HCT116 (cell line): ENCODE data around the gene FAP. TPM values are rescaled to one million over a fixed set of nuclear protein-coding genes. Genes with fewer than 3 reads are reported as not detected.

Experiments
- ATAC-seq: fragments of 200-7000 bp; cut with Tn5 transposase; 2 replicates; pipeline ENCODE4 v1.9.1; 2020; ENCODE audit warnings: mild to moderate bottlenecking, moderate library complexity
- BruUV-seq: library from RNA; stranded (reverse); fragments of 400-500 nt; replicated peaks from 2 replicates; lab custom pipeline; 2021; lab: Mats Ljungman, UMichigan
- CTCF ChIA-PET: fragments of 300-600 bp; sonication (Branson Sonifier 250); formaldehyde crosslinking; loops from one replicate; lab custom pipeline; 2021; ENCODE audit warnings: antibody characterized with exemption; lab: Charles Lee
- POLR2A ChIA-PET: fragments of 300-600, 350-600 bp; sonication (Branson Sonifier 250); formaldehyde crosslinking; loops from one replicate; lab custom pipeline; 2021; ENCODE audit warnings: antibody characterized with exemption; lab: Charles Lee
- RAD21 ChIA-PET, 2 experiments: fragments of 300-600 bp; sonication (Branson Sonifier 250); formaldehyde crosslinking; loops; one replicate each; lab custom pipeline; 2023; ENCODE audit warnings: low total read pairs in 2 of 2; ENCODE audit not compliant: uncharacterized antibody in 2 of 2, unreplicated experiment in 2 of 2, low non-redundant PET in 1 of 2; lab: Charles Lee
- DNase-seq: peaks from one replicate; pipeline ENCODE4 v3.0.0-alpha.2; 2010; ENCODE audit warnings: low read depth, low spot score
- H2AFZ ChIP-seq: fragments of 200-600 bp; shearing (Covaris generic), sonication (generic); 2 replicates; pipeline ENCODE4 v1.6.1; 2017; ENCODE audit warnings: low read depth, mixed run types, mixed read lengths, antibody characterized with exemption, low read length; ENCODE audit not compliant: poor library complexity, severe bottlenecking
- H3K27ac ChIP-seq: 2 replicates; pipeline ENCODE4 v1.5.1; 2012; ENCODE audit warnings: low read depth, low read length
- H3K27me3 ChIP-seq: fragments of 200-600 bp; sonication (generic); 2 replicates; pipeline ENCODE4 v1.6.1; 2016; ENCODE audit warnings: mixed run types, low read length, mixed read lengths; ENCODE audit not compliant: insufficient read depth
- H3K36me3 ChIP-seq, 2 experiments: fragments of 200-500 bp in 1 of 2; fragments of 200-600 bp in 1 of 2; sonication (Bioruptor generic) in 1 of 2; sonication (generic) in 1 of 2; 2 replicates each; pipeline versions ENCODE4 v1.5.1 to v1.6.1; 2014 to 2016; ENCODE audit warnings: low read length in 2 of 2, inconsistent platforms in 1 of 2, mixed read lengths in 1 of 2, mixed run types in 1 of 2; ENCODE audit not compliant: insufficient read depth in 2 of 2, control insufficient read depth in 1 of 2
- H3K4me1 ChIP-seq, 2 experiments: fragments of 200-600 bp in 1 of 2; sonication (generic) in 1 of 2; 2 replicates each; pipeline versions ENCODE4 v1.5.1 to v1.6.1; 2012 to 2017; ENCODE audit warnings: low read length in 2 of 2, inconsistent platforms in 1 of 2, mild to moderate bottlenecking in 1 of 2, mixed read lengths in 1 of 2, mixed run types in 1 of 2, moderate library complexity in 1 of 2; ENCODE audit not compliant: insufficient read depth in 2 of 2, control insufficient read depth in 1 of 2
- H3K4me2 ChIP-seq: fragments of 200-600 bp; sonication (generic); 2 replicates; pipeline ENCODE4 v1.6.1; 2017; ENCODE audit warnings: mixed run types, low read length, mixed read lengths
- H3K4me3 ChIP-seq, 2 experiments: fragments of 200-600 bp in 1 of 2; sonication (generic) in 1 of 2; replicated peaks in 1 of 2; 2 replicates each; pipeline ENCODE4 v1.5.1; 2011 to 2016; ENCODE audit warnings: low read length in 2 of 2, control low read depth in 1 of 2, low read depth in 1 of 2, mild to moderate bottlenecking in 1 of 2, mixed read lengths in 1 of 2, mixed run types in 1 of 2
- H3K79me2 ChIP-seq: fragments of 200-600 bp; sonication (generic); 2 replicates; pipeline ENCODE4 v1.6.1; 2017; ENCODE audit warnings: mild to moderate bottlenecking, mixed run types, low read length, moderate library complexity, mixed read lengths; ENCODE audit not compliant: insufficient read depth
- H3K9ac ChIP-seq: fragments of 200-600 bp; sonication (generic); 2 replicates; pipeline ENCODE4 v1.6.1; 2016; ENCODE audit warnings: low read length, mixed read lengths
- H3K9me2 ChIP-seq: fragments of 200-600 bp; sonication (generic), shearing (Covaris generic); 2 replicates; pipeline ENCODE4 v1.6.1; 2017; ENCODE audit warnings: mixed run types, mild to moderate bottlenecking, moderate library complexity; ENCODE audit not compliant: insufficient read depth
- H3K9me3 ChIP-seq, 2 experiments: fragments of 200-500 bp in 1 of 2; fragments of 200-600 bp in 1 of 2; sonication (Bioruptor generic) in 1 of 2; sonication (generic) in 1 of 2; 2 replicates each; pipeline ENCODE4 v1.6.1; 2014 to 2017; ENCODE audit warnings: low read length in 2 of 2, mixed read lengths in 2 of 2, inconsistent platforms in 1 of 2, low read depth in 1 of 2, mild to moderate bottlenecking in 1 of 2, mixed run types in 1 of 2, moderate library complexity in 1 of 2; ENCODE audit not compliant: control insufficient read depth in 1 of 2, insufficient read depth in 1 of 2
- H4K20me1 ChIP-seq: fragments of 200-600 bp; sonication (generic), shearing (Covaris generic); 2 replicates; pipeline ENCODE4 v1.6.1; 2017; ENCODE audit warnings: mixed run types, mild to moderate bottlenecking, moderate library complexity; ENCODE audit not compliant: insufficient read depth
- ATF3 ChIP-seq: IDR thresholded peaks from 2 replicates; pipeline ENCODE4 v1.6.1; 2012
- CTCF ChIP-seq, 3 experiments: fragments of 200-600 bp in 1 of 3; sonication (generic) in 1 of 3; IDR thresholded peaks in 2 of 3; conservative IDR thresholded peaks in 1 of 3; 2 replicates each; pipeline ENCODE4 v1.5.1; 2012 to 2017; ENCODE audit warnings: low read depth in 2 of 3, low read length in 2 of 3, antibody characterized with exemption in 1 of 3, borderline replicate concordance in 1 of 3, control low read depth in 1 of 3, mild to moderate bottlenecking in 1 of 3, mixed read lengths in 1 of 3, mixed run types in 1 of 3, moderate library complexity in 1 of 3; ENCODE audit not compliant: insufficient read depth in 1 of 3
- EGR1 ChIP-seq: IDR thresholded peaks from 2 replicates; pipeline ENCODE4 v1.6.1; 2012; ENCODE audit warnings: low read depth
- EZH2 ChIP-seq: fragments of 200-600 bp; sonication (generic); IDR thresholded peaks from 2 replicates; pipeline ENCODE4 v1.6.1; 2017; ENCODE audit warnings: antibody characterized with exemption, mixed run types
- FOSL1 ChIP-seq: IDR thresholded peaks from 2 replicates; pipeline ENCODE4 v1.6.1; 2012; ENCODE audit warnings: low read depth
- JUND ChIP-seq: IDR thresholded peaks from 2 replicates; pipeline ENCODE4 v1.6.1; 2012
- MAX ChIP-seq: IDR thresholded peaks from 2 replicates; pipeline ENCODE4 v1.6.1; 2012
- POLR2A ChIP-seq: IDR thresholded peaks from 2 replicates; pipeline ENCODE4 v1.7.0; 2011; ENCODE audit warnings: borderline replicate concordance; ENCODE audit not compliant: insufficient read depth, insufficient read length; ENCODE audit errors: extremely low read depth
- RAD21 ChIP-seq: IDR thresholded peaks from 2 replicates; pipeline ENCODE4 v1.6.1; 2012; ENCODE audit warnings: low read depth, mild to moderate bottlenecking
- SIN3A ChIP-seq: IDR thresholded peaks from 2 replicates; pipeline ENCODE4 v1.6.1; 2012; ENCODE audit warnings: low read depth
- SP1 ChIP-seq: IDR thresholded peaks from 2 replicates; pipeline ENCODE4 v1.6.1; 2012; ENCODE audit warnings: low read depth
- YY1 ChIP-seq: IDR thresholded peaks from 2 replicates; pipeline ENCODE4 v1.6.1; 2011; ENCODE audit warnings: low read length, low read depth, moderate library complexity, mild to moderate bottlenecking; ENCODE audit not compliant: insufficient replicate concordance; ENCODE audit errors: extremely low read depth
- ZBTB33 ChIP-seq: IDR thresholded peaks from 2 replicates; pipeline ENCODE4 v1.6.1; 2011; ENCODE audit warnings: mild to moderate bottlenecking, low read length, moderate library complexity; ENCODE audit not compliant: insufficient replicate concordance; ENCODE audit errors: extremely low read depth
- ZFX ChIP-seq: fragments of 450-650 bp; IDR thresholded peaks from 2 replicates; pipeline ENCODE4 v1.6.1; 2017
- ZNF274 ChIP-seq: fragments of 200-500 bp; sonication (Bioruptor generic); IDR thresholded peaks from 2 replicates; pipeline ENCODE4 v1.6.1; 2014; ENCODE audit warnings: mild to moderate bottlenecking, low read depth, low read length, inconsistent platforms
- intact Hi-C: fragments of 100-400 bp; cut with micrococcal nuclease; formaldehyde crosslinking; loops from 2 replicates; pipeline ENCODE4 v1.10.0; 2022
- total RNA-seq: library from RNA; stranded (reverse); gene quantifications from one replicate; pipeline ENCODE4 v1.2.1, GENCODE V29; 2021; ENCODE audit not compliant: unreplicated experiment

Gene FAP
- total RNA-seq, 1 experiment from 2014 or later: not detected

GRCh38 chr2:162267996-162268395, 24.8 kb upstream of the FAP start:
- ATAC-seq: no peak
- TF ChIP-seq ZFX (no peak), POLR2A (no peak), JUND (no peak), YY1 (no peak), ATF3 (no peak), ZNF274 (no peak), SP1 (no peak)
- TF ChIP-seq, all 23 proteins: peak for 0
- Histone ChIP-seq H3K27me3 (no peaks in the 10 kb centered on the region), H3K9me2 (no peaks in the 10 kb centered on the region; the same call in none of the 2 replicates), H3K4me3 (no peak overlapping the region), H3K9me3 (no peaks in the 10 kb centered on the region), H3K36me3 (no peaks in the 10 kb centered on the region), H3K27ac (no peak overlapping the region), H2AFZ (no peak overlapping the region), H3K4me2 (no peak overlapping the region), H3K4me1 (no peaks in the 10 kb centered on the region), H3K9ac (no peak overlapping the region), H3K79me2 (no peaks in the 10 kb centered on the region), H4K20me1 (no peaks in the 10 kb centered on the region)
- ChIA-PET CTCF (no interaction called here), POLR2A (no interaction called here), RAD21 (no interaction called here)
- DNase-seq: no peak
- intact Hi-C loops: no loop called here
- BruUV-seq: no TSS peak

- Histone ChIP-seq H3K9ac (no peak overlapping the region), H3K79me2 (no peaks in the 10 kb centered on the region), H3K27me3 (no peaks in the 10 kb centered on the region), H3K9me2 (no peaks in the 10 kb centered on the region; the same call in none of the 2 replicates), H3K4me3 (no peak overlapping the region), H2AFZ (no peak overlapping the region), H3K4me1 (no peaks in the 10 kb centered on the region), H3K4me2 (no peak overlapping the region), H4K20me1 (no peaks in the 10 kb centered on the region), H3K36me3 (no peaks in the 10 kb centered on the region), H3K27ac (no peak overlapping the region)
- DNase-seq (no peak), ATAC-seq (no peak)
- no TSS peak for BruUV-seq
- RAD21 ChIA-PET: no interaction called here
- intact Hi-C loops: no loop called here
- CTCF ChIA-PET: no interaction called here
- POLR2A ChIA-PET: no interaction called here
- TF ChIP-seq CTCF (IDR thresholded peaks at IDR 0.05 in 2 of 3, conservative IDR thresholded peaks at IDR 0.05 in 1 of 3; ENCODE audit: borderline replicate concordance in 1 of 3, insufficient read depth in 1 of 3, low read depth in 2 of 3, low read length in 2 of 3) (no peak), POLR2A (no peak), ZBTB33 (no peak), EZH2 (no peak), MAX (no peak), EGR1 (no peak), SP1 (no peak), RAD21 (no peak), SIN3A (no peak), FOSL1 (no peak)
- TF ChIP-seq, all 23 proteins: peak for 0
- H3K9me3 ChIP-seq: no peaks in the 10 kb centered on the region
Measured at GRCh38 chr2:162267496-162267895, 24.3 kb upstream of the FAP start.
